HepG2 (cell line): ENCODE measurements around the gene FAM222B. TPM values are rescaled to one million over a fixed set of nuclear protein-coding genes. Genes with fewer than 3 reads are reported as not detected.

Experiments used
- AHDC1 ChIP-seq: sonication (generic); formaldehyde crosslinking; IDR thresholded peaks from 2 replicates; pipeline ENCODE4 v1.5.1; 2020; ENCODE audit warnings: mild to moderate bottlenecking, missing genetic modification reagents, borderline replicate concordance
- ATF6 ChIP-seq: sonication (generic); formaldehyde crosslinking; conservative IDR thresholded peaks from 2 replicates; pipeline ENCODE4 v1.4.0; 2020; ENCODE audit warnings: missing genetic modification reagents
- BCLAF1 ChIP-seq: fragments of 450-650 bp; IDR thresholded peaks from 2 replicates; pipeline ENCODE4 v1.6.1; 2017; ENCODE audit warnings: mild to moderate bottlenecking
- E2F2 ChIP-seq: sonication (generic); formaldehyde crosslinking; IDR thresholded peaks from 2 replicates; pipeline ENCODE4 v1.4.0; 2020; ENCODE audit warnings: missing genetic modification reagents, borderline replicate concordance
- ELF3 ChIP-seq: IDR thresholded peaks from 2 replicates; pipeline ENCODE4 v1.6.1; 2016; ENCODE audit warnings: missing genetic modification reagents, missing compliant biosample characterization
- HNF4G ChIP-seq, 2 experiments: sonication (generic) in 1 of 2; formaldehyde crosslinking in 1 of 2; IDR thresholded peaks; 2 replicates each; pipeline versions ENCODE4 v1.4.0 to v1.6.1; 2011 to 2020; ENCODE audit warnings: borderline replicate concordance in 2 of 2, low read depth in 2 of 2, mild to moderate bottlenecking in 2 of 2, low read length in 1 of 2, missing genetic modification reagents in 1 of 2, moderate library complexity in 1 of 2
- NFATC3 ChIP-seq: sonication (generic); formaldehyde crosslinking; IDR thresholded peaks from 2 replicates; pipeline ENCODE4 v1.5.1; 2020; ENCODE audit warnings: mild to moderate bottlenecking, missing genetic modification reagents
- TOE1 ChIP-seq: sonication (generic); formaldehyde crosslinking; IDR thresholded peaks from 2 replicates; pipeline ENCODE4 v1.4.0; 2020; ENCODE audit warnings: mild to moderate bottlenecking, missing genetic modification reagents
- ZBTB37 ChIP-seq: sonication (generic); formaldehyde crosslinking; IDR thresholded peaks from 2 replicates; pipeline ENCODE4 v1.4.0; 2020; ENCODE audit warnings: mild to moderate bottlenecking, missing genetic modification reagents
- ZFP1 ChIP-seq: IDR thresholded peaks from 2 replicates; pipeline ENCODE4 v1.6.1; 2016
- ZNF546 ChIP-seq: sonication (generic); formaldehyde crosslinking; conservative IDR thresholded peaks from 2 replicates; pipeline ENCODE4 v1.8.1; 2023; ENCODE audit warnings: mild to moderate bottlenecking, missing genetic modification reagents
- ZNF619 ChIP-seq: sonication (generic); formaldehyde crosslinking; IDR thresholded peaks from 2 replicates; pipeline ENCODE4 v1.4.0; 2020; ENCODE audit warnings: mild to moderate bottlenecking, missing genetic modification reagents
- ZNF773 ChIP-seq: sonication (generic); formaldehyde crosslinking; IDR thresholded peaks from 2 replicates; pipeline ENCODE4 v1.4.0; 2020; ENCODE audit warnings: missing genetic modification reagents, borderline replicate concordance
- polyA plus RNA-seq, 8 experiments: library from polyadenylated mRNA; depleted of rRNA in 3 of 8; stranded (reverse) in 7 of 8; unstranded in 1 of 8; fragments of >200 nt; fragmentation: Illumina TruSeq in 4 of 8; extraction: Trizol in 4 of 8; gene quantifications; 2 replicates each; pipeline versions ENCODE4 v1.2.1 to v1.2.3, GENCODE V29; 2011 to 2016; ENCODE audit warnings: low read depth in 4 of 8, missing spikeins in 1 of 8, mixed read lengths in 1 of 8; ENCODE audit not compliant: insufficient read depth in 1 of 8
- total RNA-seq, 5 experiments: library from RNA; depleted of rRNA; stranded (reverse); fragments of >200 nt; fragmentation: Illumina TruSeq; extraction: Trizol; gene quantifications; 2 replicates each; pipeline ENCODE4 v1.2.3, GENCODE V29; 2016; ENCODE audit warnings: low read depth in 1 of 5

FAM222B gene
- total and polyA plus RNA-seq, 2 of the 13 experiments (the other 11 are each of a cell fraction or from before 2014, with no cell fraction given), result 3.5 to 7.3 TPM

- TF ChIP-seq ZNF619 (CRISPR knock-in tag), result no peak
- no peak for TF ChIP-seq HNF4G (IDR thresholded peaks at IDR 0.05; ENCODE audit: borderline replicate concordance, low read depth, low read length)
- TF ChIP-seq HNF4G (CRISPR knock-in tag; IDR thresholded peaks at IDR 0.05; ENCODE audit: borderline replicate concordance, low read depth), result no peak
- TF ChIP-seq ATF6 (CRISPR knock-in tag), result no peak
- no peak for TF ChIP-seq ZNF546 (CRISPR knock-in tag)
- TF ChIP-seq BCLAF1, result no peak
- no peak for TF ChIP-seq NFATC3
- no peak for TF ChIP-seq ZBTB37
- TF ChIP-seq ZNF773 (CRISPR knock-in tag), result peak; percentile 31; the same call in 1 of the 2 replicates
- no peak for TF ChIP-seq TOE1 (CRISPR knock-in tag)
- no peak for TF ChIP-seq ZFP1 (CRISPR knock-in tag)
- no peak for TF ChIP-seq ELF3 (CRISPR knock-in tag)
- TF ChIP-seq AHDC1 (CRISPR knock-in tag), result no peak
- TF ChIP-seq E2F2 (CRISPR knock-in tag), result no peak
Measured at GRCh38 chr17:28728364-28729200, 114.0 kb downstream of the FAM222B start, which contains the start of gene NEK8 (continued).
